ENCODE measurements around the gene ZNF621. TPM values are rescaled to one million over a fixed set of nuclear protein-coding genes. Genes with fewer than 3 reads are reported as not detected.

ZNF621 gene
- total RNA-seq (2022; extraction: Qiagen RNA extraction): 5.9 to 7.4 TPM (median 6.8 TPM) in 5 replicates

GRCh38 chr3:40524568-40525285, at the start of gene ZNF621:
Gene ZNF621 (plus strand): TSS chr3:40524960. CDS start chr3:40525841, 881 bp downstream.

GRCh38 chr3:40476478-40477470, 48.0 kb upstream of the ZNF621 start, which contains the start of gene ZNF619:
Gene ZNF619 (plus strand): TSS chr3:40477122. CDS start chr3:40477980, 858 bp downstream.

GRCh38 chr3:40505599-40506462, 18.9 kb upstream of the ZNF621 start, which contains the start of gene ZNF620:
Gene ZNF620 (plus strand): TSS chr3:40506039. CDS start chr3:40506353, 314 bp downstream.

Other genes starting within 250 kb of the ZNF621 start
- gene EIF1B, start 215.3 kb upstream of the ZNF621 start, total RNA-seq (2022; extraction: Qiagen RNA extraction): 51.7 to 61.8 TPM (median 58.4 TPM) in 5 replicates
- 0.03 TPM in 2 of 5 replicates, not detected in the others for gene ENTPD3, start 137.8 kb upstream of the ZNF621 start, total RNA-seq (2022; extraction: Qiagen RNA extraction)
- 682 to 770 TPM (median 732 TPM) in 5 replicates for gene RPL14, start 67.6 kb upstream of the ZNF621 start, total RNA-seq (2022; extraction: Qiagen RNA extraction)
- 1.6 to 2.1 TPM (median 1.9 TPM) in 5 replicates for gene ZNF619, start 47.8 kb upstream of the ZNF621 start, total RNA-seq (2022; extraction: Qiagen RNA extraction)
- 1.4 to 2.1 TPM (median 1.8 TPM) in 5 replicates for gene ZNF620, start 18.9 kb upstream of the ZNF621 start, total RNA-seq (2022; extraction: Qiagen RNA extraction)

Data from A549 treated with AZD2906 at 1 μM for 4 hours (cell line).